ENCODE measurements around the gene TREX2.
"Not testable (repeated sequence)": the region's sequence is repeated elsewhere in the genome, so short reads cannot be mapped to it uniquely, and the experiment has no call there.

The TREX2 gene

DNA sequence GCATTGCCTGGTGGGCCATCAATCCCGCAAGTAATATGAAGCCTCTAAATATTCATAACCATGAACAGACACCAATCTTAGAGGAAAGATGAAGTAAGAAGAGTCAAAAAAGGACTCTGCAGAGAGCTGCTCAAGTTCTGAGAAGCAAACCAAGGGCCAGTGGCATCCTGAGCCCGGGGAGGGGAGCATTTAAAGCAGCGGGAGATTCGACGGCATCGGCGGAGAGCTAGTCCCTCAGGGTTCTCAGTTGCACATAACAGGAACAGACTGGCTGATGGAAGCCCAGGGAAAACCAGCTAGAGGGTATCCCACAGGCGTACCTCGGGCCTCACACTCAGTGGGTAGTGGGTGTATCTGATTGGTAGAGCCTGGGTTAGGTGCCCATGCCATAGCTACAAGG, 39.8 kb downstream of the TREX2 start:
- DNase-seq: no peak

DNA sequence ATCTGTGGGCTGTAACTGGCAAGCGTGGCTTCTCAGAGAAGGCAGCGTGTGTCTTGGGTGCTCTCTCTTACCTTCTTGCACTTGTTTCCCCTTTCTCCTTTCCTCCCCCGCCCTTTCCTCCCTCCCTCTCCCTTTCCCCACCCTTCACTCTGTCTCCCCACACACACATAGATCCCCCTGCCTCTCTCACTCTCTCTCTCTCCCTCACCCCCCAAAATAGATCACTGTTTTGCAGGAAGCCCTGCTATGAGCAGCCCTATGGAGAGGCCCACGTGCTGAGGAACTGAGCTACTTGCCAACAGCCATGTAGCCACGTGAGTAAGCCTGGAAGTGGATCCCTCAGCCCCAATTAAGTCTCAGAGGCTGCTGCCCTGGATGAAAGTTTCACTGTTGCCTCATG, 40.4 kb downstream of the TREX2 start:
- no peak for DNase-seq

DNA sequence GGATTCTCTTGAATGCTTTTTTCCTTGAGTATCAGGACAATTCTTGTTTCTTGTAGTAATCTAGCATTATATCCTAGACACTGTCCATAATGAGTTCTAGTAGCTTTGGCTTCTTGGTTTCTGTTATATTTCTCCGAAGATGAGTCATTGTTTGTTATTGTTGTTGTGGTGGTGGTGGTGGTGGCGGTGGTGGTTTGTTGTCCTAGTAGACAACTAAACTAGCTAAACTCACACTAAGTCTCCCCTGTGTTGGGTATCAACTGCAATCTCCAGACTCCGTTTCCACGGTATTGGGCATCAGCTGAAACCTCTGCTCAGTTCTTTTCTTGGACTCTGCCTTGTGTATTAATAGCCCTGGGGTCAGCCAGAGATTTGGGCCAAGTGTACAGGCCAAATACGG, 41.5 kb downstream of the TREX2 start:
- DNase-seq: not testable (repeated sequence)

GRCh38 chrX:153401133-153401764, 44.6 kb downstream of the TREX2 start, which contains the start of gene PNMA6E:
Gene PNMA6E, minus strand, starts transcription at chrX:153401350. Its CDS starts 2,501 bp downstream, at chrX:153398849.
- DNase-seq: no peak

DNA sequence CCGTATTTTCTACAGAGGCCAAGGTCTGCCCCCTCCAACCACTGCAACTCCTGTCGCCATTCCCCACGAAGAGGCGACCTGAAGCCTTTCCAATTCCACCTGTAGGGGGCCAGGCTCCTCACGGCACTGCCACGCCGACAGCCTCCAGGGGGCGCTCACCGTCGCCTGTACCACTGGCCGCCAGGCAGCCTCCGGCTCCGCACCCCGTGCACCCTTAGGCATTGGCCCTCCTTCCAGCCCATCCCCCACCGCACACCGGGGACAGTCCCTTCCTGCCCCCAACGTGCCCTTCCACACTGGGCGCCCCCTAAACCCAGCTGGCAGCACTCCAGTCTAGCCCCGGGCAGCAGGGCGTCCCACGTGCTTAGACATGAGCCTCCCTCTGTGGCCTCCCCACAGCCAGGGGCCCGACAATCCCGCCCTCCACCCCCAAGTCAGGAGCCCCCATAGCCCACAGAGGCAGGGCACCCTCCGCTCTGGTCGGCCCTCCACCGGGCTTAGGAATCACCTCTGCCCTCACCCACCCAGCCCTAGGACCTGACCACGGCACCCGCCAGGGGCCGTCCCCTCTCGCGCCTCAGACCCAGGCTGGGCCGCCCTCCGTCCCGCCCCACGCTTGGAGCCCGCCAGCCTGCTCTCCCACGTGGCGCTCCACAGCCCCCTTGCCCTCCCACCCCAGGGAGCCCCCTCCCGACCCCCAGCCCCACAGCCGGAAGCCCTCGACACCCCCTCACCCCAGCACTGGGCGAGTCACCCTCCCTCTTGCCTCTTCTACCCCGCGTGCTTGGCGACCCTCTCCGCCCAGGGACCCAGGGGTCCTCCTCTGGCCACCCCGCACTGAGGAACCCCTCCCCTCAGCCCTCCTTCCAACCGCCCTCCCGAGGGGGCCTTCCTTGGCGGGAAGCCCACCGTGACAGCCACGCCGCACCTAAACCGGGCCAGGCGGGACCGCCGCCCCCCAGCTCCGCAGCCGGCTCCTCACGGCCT, 45.4 kb downstream of the TREX2 start:
- no peak for DNase-seq

- DNase-seq: no peak
Observed at GRCh38 chrX:153398275-153398960, 47.4 kb downstream of the TREX2 start.

DNA sequence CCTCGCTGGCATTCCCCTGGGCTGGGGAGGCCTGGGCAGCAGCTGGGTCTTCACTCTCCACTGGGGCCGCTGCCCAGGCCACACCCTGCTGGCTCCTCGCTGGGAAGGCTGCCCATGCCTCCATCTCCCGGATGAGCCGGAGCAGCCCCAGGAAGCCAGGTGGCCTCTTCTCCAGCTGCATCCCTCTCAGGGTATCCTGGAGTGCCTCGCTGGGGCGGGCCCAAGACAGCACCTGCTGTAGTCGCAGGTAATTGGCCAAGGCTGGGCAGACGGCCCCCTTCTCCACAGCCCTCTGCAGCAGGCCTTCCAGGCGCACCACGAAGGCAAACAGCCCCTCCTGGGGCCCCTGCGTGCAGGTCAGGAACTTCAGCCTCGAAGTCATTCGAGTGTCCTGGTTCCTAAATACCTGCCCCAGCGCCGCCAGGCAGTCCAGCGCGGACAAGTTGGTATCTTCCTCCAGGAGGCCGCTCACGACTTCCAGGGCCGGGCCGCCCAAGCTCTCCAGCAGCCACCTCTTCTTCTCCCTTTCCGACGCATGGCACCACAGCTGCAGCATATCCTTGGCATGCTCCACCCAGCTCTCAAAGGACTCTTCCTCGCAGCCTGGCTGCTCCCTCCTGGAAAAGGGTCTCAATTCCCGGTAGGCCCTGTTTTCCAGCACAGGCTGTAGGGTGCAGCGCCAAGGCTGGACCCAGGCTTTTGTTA, 48.4 kb downstream of the TREX2 start:
- DNase-seq: no peak

- DNase-seq: no peak
Observed at GRCh38 chrX:153396320-153397195, 49.3 kb downstream of the TREX2 start.

- DNase-seq: no peak
Observed at GRCh38 chrX:153395613-153396319, 50.1 kb downstream of the TREX2 start.

GRCh38 chrX:153394612-153395011, 51.2 kb downstream of the TREX2 start:
- no peak for DNase-seq
